SHP77 (cell line): ENCODE data around the gene TANGO6.

Source experiments
- DNase-seq, 2 experiments: peaks; one replicate each; lab custom pipeline; 2025; lab: John Stamatoyannopoulos, UW

Gene TANGO6

GRCh38 chr16:68866933-68867332 lies 23.6 kb downstream of the TANGO6 start:
- peak; percentile 24 to 56 for DNase-seq

- no peak for DNase-seq
These were observed 26.3 kb downstream of the TANGO6 start for GRCh38 chr16:68869492-68870088.

- no peak for DNase-seq
These were observed 30.5 kb downstream of the TANGO6 start for GRCh38 chr16:68873635-68874471.

GRCh38 chr16:68875871-68876270 lies 32.5 kb downstream of the TANGO6 start:
- no peak for DNase-seq

GRCh38 chr16:68883685-68884084 lies 40.4 kb downstream of the TANGO6 start:
- no peak for DNase-seq

GRCh38 chr16:68884401-68884800 lies 41.1 kb downstream of the TANGO6 start:
- DNase-seq = no peak

- DNase-seq = no peak
These were observed 41.8 kb downstream of the TANGO6 start for GRCh38 chr16:68884861-68885720.

- no peak for DNase-seq
These were observed 43.8 kb downstream of the TANGO6 start for GRCh38 chr16:68887107-68887506.

GRCh38 chr16:68889508-68890150 lies 46.3 kb downstream of the TANGO6 start:
- DNase-seq = no peak

- no peak for DNase-seq
These were observed 48.9 kb downstream of the TANGO6 start for GRCh38 chr16:68892214-68892613.

GRCh38 chr16:68892898-68893297 lies 49.6 kb downstream of the TANGO6 start:
- no peak for DNase-seq

GRCh38 chr16:68893710-68894705 lies 50.7 kb downstream of the TANGO6 start:
- DNase-seq = no peak

GRCh38 chr16:68894714-68895113 lies 51.4 kb downstream of the TANGO6 start:
- DNase-seq = no peak

- DNase-seq = no peak
These were observed 54.7 kb downstream of the TANGO6 start for GRCh38 chr16:68898026-68898425.

GRCh38 chr16:68900009-68900408 lies 56.7 kb downstream of the TANGO6 start:
- no peak for DNase-seq

GRCh38 chr16:68902003-68902968 lies 59.0 kb downstream of the TANGO6 start:
- DNase-seq = peak; percentile 56 to 71

GRCh38 chr16:68902969-68903345 lies 59.6 kb downstream of the TANGO6 start:
- DNase-seq = no peak

- no peak for DNase-seq
These were observed 64.0 kb downstream of the TANGO6 start for GRCh38 chr16:68907297-68907696.

- DNase-seq = no peak
These were observed 64.5 kb downstream of the TANGO6 start for GRCh38 chr16:68907781-68908181.
